NCI-H2196 treated with DMSO at 0.1 percent for 48 hours (cell line): ENCODE measurements around the gene C16orf95.
"Not testable (repeated sequence)": the region's sequence is repeated elsewhere in the genome, so short reads cannot be mapped to it uniquely, and the experiment has no call there.

ENCODE experiments used
- DNase-seq: peaks from one replicate; lab custom pipeline; 2025; ENCODE audit not compliant: unreplicated experiment; lab: John Stamatoyannopoulos, UW

The C16orf95 gene

DNA sequence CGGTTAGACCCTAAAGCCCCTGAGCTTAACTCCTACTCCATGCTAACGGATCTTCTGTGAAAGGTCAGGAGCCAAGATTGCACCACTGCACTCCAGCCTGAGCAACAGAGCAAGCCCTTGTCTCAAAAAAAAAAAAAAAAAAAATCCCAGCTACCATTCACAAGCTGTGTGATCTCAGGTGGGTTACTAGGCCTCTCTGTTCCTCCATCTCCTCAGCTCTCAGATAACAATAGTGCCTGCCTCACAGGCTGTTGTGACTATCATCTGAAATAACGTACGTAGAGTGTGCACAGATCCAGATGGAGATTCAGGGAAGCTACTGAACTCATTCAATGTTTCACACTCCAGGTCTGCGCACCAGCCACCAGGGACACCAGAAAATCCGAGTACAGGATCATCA is 57.8 kb downstream of the C16orf95 start:
- DNase-seq = no peak

- DNase-seq = not testable (repeated sequence)
Observed at GRCh38 chr16:87258653-87259052, 58.5 kb downstream of the C16orf95 start.

- DNase-seq = no peak
Observed at GRCh38 chr16:87255866-87256265, 61.3 kb downstream of the C16orf95 start.

DNA sequence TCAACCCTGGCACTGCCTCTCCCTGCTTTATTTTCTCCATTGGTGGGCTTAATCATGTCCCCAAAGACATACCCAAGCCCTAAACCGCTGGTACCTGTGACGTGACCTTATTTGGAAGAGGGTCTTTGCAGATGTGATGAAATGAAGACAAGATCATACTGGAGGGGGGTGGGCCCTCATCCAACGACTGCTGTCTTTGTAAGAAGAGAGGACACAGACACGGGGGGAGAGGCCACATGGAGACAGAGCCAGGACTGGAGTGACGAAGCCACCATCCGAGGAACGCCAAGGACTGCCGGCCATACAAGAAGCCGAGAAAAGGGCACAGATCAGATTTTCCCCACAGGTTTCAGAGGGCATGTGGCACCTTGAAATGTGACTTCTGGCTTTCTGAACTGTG is 62.5 kb downstream of the C16orf95 start:
- no peak for DNase-seq

GRCh38 chr16:87254296-87254695 is 62.9 kb downstream of the C16orf95 start:
- DNase-seq = no peak

GRCh38 chr16:87253536-87253935 is 63.7 kb downstream of the C16orf95 start:
- DNase-seq = no peak
